Dendritic cell treated with granulocyte-macrophage colony-stimulating factor and Interleukin-4, amounts not matched to agents 40 ng/mL and 50 ng/mL, for 4 days (primary cell): ENCODE measurements around the gene TSPEAR.
"Not testable (repeated sequence)": the region's sequence is repeated elsewhere in the genome, so short reads cannot be mapped to it uniquely, and the experiment has no call there.

Experiments used
- H3K27ac Mint-ChIP-seq: one replicate; pipeline ENCODE4 v1.8.0; 2022; ENCODE audit warnings: mild to moderate bottlenecking, mixed read lengths
- H3K27me3 Mint-ChIP-seq: one replicate; pipeline ENCODE4 v1.8.0; 2022; ENCODE audit warnings: mild to moderate bottlenecking, mixed read lengths
- H3K36me3 Mint-ChIP-seq: one replicate; pipeline ENCODE4 v1.8.0; 2022; ENCODE audit warnings: low read depth, mixed read lengths
- H3K4me1 Mint-ChIP-seq: one replicate; pipeline ENCODE4 v1.8.0; 2022; ENCODE audit warnings: low read depth, mixed read lengths
- H3K4me3 Mint-ChIP-seq: one replicate; pipeline ENCODE4 v1.8.0; 2022; ENCODE audit warnings: mild to moderate bottlenecking, moderate library complexity, mixed read lengths
- H3K9me3 Mint-ChIP-seq: one replicate; pipeline ENCODE4 v1.8.0; 2022; ENCODE audit warnings: mixed read lengths
- intact Hi-C: fragments of 100-400 bp; cut with micrococcal nuclease; formaldehyde crosslinking; loops from one replicate; pipeline ENCODE4 v1.15.0; 2022

TSPEAR gene

DNA sequence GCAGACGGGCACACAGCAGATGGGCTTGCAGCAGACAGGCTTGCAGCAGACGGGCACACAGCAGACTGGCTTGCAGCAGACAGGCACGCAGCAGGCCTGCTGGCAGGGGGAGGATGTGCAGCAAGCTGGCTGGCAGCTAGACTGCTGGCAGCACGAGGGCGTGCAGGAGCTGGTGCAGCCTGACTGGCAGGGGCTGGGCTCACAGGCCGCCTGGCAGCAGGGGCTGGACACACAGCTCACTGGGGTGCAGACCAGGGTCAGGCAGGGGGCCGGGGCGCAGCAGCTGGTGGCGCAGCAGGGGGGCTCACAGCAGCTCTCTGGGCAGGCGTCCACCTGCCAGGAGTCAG lies 153.1 kb downstream of the TSPEAR start:
- H3K27ac Mint-ChIP-seq, H3K4me3 Mint-ChIP-seq, H3K4me1 Mint-ChIP-seq, intact Hi-C loops, H3K36me3 Mint-ChIP-seq: not testable (repeated sequence)
- peaks cover 19% of the 10 kb centered on the region for H3K9me3 Mint-ChIP-seq
- peaks cover 37% of the 10 kb centered on the region for H3K27me3 Mint-ChIP-seq

DNA sequence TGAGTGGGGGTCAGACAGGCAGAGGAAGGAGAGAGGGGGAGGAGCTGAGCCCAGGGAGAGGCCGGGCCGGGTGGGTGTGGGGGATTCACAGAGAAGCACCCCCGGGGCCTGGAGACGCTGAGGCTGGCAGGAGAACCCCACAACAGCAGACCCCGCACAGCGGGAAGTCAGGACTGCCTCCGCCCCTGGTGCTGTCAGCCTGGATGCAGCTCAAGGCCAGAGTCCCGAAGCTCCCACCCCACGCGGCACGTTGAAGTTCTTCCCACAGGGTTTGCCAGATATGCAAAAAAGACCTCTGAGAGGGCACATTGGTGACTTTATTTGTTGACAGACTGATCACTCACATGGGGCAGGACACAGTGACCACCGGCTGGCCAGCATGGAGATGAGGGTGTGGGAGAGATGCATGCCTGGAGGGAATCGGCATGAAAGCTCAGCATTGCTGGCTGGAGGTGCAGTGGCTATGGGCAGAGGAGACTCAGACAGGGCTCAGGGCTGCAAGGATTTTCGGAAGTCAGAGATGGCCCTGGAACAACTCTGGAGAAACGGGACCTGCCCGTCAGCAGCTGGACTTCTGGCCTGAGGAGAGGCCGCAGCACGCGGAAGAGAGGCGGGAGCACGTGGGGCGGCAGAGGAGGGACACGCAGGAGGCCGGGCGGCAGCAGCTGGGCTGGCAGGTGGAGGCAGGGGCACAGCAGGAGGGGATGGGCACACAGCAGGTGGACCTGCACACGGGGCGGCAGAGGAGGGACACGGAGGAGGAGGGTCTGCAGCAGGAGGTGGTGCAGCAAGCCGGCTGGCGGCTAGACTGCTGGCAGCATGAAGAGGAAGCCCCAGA lies 153.7 kb downstream of the TSPEAR start:
- Mint-ChIP-seq H3K9me3 (peaks cover 18% of the 10 kb centered on the region), H3K27me3 (peaks cover 40% of the 10 kb centered on the region), H3K4me3 (no peak overlapping the region), H3K36me3 (no peaks in the 10 kb centered on the region), H3K27ac (no peak overlapping the region), H3K4me1 (no peaks in the 10 kb centered on the region)
- intact Hi-C loops, result no loop called here

DNA sequence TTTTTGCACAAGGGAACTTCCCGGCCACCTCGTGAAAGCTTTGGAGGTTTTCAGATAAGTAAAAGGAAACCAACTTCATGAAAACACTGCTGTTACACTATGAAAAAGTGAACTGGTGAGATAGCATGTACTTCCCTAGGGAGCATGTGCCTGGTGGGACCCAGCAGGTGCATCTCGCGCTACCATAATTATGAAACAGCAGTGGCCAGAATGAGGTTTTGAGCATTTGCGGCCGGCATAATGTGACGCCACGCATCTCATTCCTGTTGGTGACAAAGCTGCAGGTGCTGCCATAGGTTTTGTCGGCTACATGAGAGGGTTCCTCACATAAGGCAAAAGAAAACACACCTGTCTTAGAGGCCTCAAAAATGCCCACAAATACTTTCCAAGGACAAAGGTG lies 154.5 kb downstream of the TSPEAR start:
- peaks cover 10% of the 10 kb centered on the region for H3K9me3 Mint-ChIP-seq
- H3K27ac Mint-ChIP-seq, result no peak overlapping the region
- no peak overlapping the region for H3K4me3 Mint-ChIP-seq
- intact Hi-C loops, result no loop called here
- no peaks in the 10 kb centered on the region for H3K4me1 Mint-ChIP-seq
- H3K36me3 Mint-ChIP-seq, result no peaks in the 10 kb centered on the region
- H3K27me3 Mint-ChIP-seq, result peaks cover 46% of the 10 kb centered on the region

GRCh38 chr21:44555200-44555875 lies 156.0 kb downstream of the TSPEAR start:
- H3K27ac Mint-ChIP-seq, result no peak overlapping the region
- no peak overlapping the region for H3K4me3 Mint-ChIP-seq
- H3K27me3 Mint-ChIP-seq, result peaks cover 49% of the 10 kb centered on the region
- no peaks in the 10 kb centered on the region for H3K36me3 Mint-ChIP-seq
- intact Hi-C loops, result no loop called here
- H3K4me1 Mint-ChIP-seq, result no peaks in the 10 kb centered on the region
- H3K9me3 Mint-ChIP-seq, result peaks cover 1% of the 10 kb centered on the region

GRCh38 chr21:44552681-44553080 lies 158.7 kb downstream of the TSPEAR start:
- intact Hi-C loops, result no loop called here
- Mint-ChIP-seq H3K4me3 (no peak overlapping the region), H3K36me3 (no peaks in the 10 kb centered on the region)

DNA sequence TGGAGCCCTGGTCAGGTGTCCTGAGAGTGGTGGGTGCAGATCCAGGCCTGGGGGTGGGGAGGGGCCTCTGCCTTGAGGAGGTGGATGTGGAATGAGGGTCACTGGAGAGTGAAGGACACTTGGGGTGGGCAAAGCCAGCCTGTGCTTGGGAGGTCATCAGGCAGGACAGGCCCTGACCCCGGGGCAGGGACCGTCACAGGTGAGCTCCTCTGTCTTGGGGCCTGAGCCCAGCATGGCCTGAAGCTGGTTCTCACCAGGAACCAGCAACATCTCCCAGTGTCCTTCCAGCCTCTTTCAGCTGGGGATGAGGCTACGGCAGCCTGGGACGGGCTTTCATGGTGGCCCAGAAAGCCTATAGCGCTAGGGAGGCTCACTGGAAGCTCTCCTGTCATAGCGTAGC lies 159.2 kb downstream of the TSPEAR start:
- Mint-ChIP-seq H3K4me1 (no peaks in the 10 kb centered on the region), H3K27me3 (peaks cover 58% of the 10 kb centered on the region), H3K9me3 (peaks cover 6% of the 10 kb centered on the region), H3K4me3 (no peak overlapping the region), H3K36me3 (no peaks in the 10 kb centered on the region), H3K27ac (no peak overlapping the region)
- intact Hi-C loops, result no loop called here

More at GRCh38 chr21:44552681-44553080, 158.7 kb downstream of the TSPEAR start:
- Mint-ChIP-seq H3K27me3 (peaks cover 57% of the 10 kb centered on the region), H3K9me3 (peaks cover under 1% of the 10 kb centered on the region), H3K27ac (no peak overlapping the region), H3K4me1 (no peaks in the 10 kb centered on the region)

- Mint-ChIP-seq H3K9me3 (peaks cover 13% of the 10 kb centered on the region), H3K27me3 (peaks cover 65% of the 10 kb centered on the region), H3K36me3 (no peaks in the 10 kb centered on the region), H3K4me3 (no peak within 1 kb of the TSS), H3K4me1 (no peaks in the 10 kb centered on the region), H3K27ac (no peak within 1 kb of the TSS)
- intact Hi-C loops, result no loop called here
Observed at GRCh38 chr21:44551340-44551961, 159.9 kb downstream of the TSPEAR start, which contains the start of gene KRTAP10-2. Gene KRTAP10-2 (minus strand): TSS chr21:44551505. CDS start chr21:44551458, 47 bp downstream.

GRCh38 chr21:44550807-44551206 lies 160.6 kb downstream of the TSPEAR start:
- no peak overlapping the region for H3K4me3 Mint-ChIP-seq
- intact Hi-C loops, result no loop called here
- peaks cover 64% of the 10 kb centered on the region for H3K27me3 Mint-ChIP-seq
- no peaks in the 10 kb centered on the region for H3K4me1 Mint-ChIP-seq
- no peak overlapping the region for H3K27ac Mint-ChIP-seq
- no peaks in the 10 kb centered on the region for H3K36me3 Mint-ChIP-seq
- H3K9me3 Mint-ChIP-seq, result peaks cover 15% of the 10 kb centered on the region

DNA sequence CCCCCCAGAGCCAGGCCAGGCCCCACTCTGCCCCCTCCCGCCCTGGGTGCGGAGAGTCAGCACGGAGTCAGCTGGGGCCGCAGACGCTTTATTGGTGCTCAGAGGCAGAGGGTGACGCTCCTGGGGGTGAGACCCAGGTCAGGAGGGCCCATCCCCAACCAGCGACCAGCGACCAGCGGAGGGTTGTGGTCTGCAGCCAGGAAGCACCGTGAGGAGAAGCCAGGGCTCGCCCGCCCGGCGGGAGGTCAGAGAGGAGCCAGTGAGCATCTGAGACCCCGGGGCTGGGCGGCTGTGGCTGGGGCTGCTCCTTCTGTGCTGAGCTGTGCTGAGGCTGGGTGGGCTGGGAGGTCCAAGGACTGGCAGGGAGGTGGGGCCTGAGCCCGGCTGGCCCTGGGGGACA lies 161.1 kb downstream of the TSPEAR start:
- H3K9me3 Mint-ChIP-seq, result peaks cover 15% of the 10 kb centered on the region
- H3K36me3 Mint-ChIP-seq, intact Hi-C loops, H3K27ac Mint-ChIP-seq, H3K4me3 Mint-ChIP-seq, H3K4me1 Mint-ChIP-seq: not testable (repeated sequence)
- H3K27me3 Mint-ChIP-seq, result peaks cover 63% of the 10 kb centered on the region

GRCh38 chr21:44549525-44550211 lies 161.7 kb downstream of the TSPEAR start:
- no peaks in the 10 kb centered on the region for H3K4me1 Mint-ChIP-seq
- H3K4me3 Mint-ChIP-seq, result no peak overlapping the region
- H3K36me3 Mint-ChIP-seq, result no peaks in the 10 kb centered on the region
- intact Hi-C loops, result no loop called here
- peaks cover 63% of the 10 kb centered on the region for H3K27me3 Mint-ChIP-seq
- peaks cover 15% of the 10 kb centered on the region for H3K9me3 Mint-ChIP-seq
- H3K27ac Mint-ChIP-seq, result no peak overlapping the region

GRCh38 chr21:44548922-44549321 lies 162.4 kb downstream of the TSPEAR start:
- H3K4me3 Mint-ChIP-seq, result no peak overlapping the region
- no peaks in the 10 kb centered on the region for H3K36me3 Mint-ChIP-seq
- H3K27ac Mint-ChIP-seq, result no peak overlapping the region
- intact Hi-C loops, result no loop called here
- H3K4me1 Mint-ChIP-seq, result no peaks in the 10 kb centered on the region
- peaks cover 60% of the 10 kb centered on the region for H3K27me3 Mint-ChIP-seq
- H3K9me3 Mint-ChIP-seq, result peaks cover 15% of the 10 kb centered on the region

DNA sequence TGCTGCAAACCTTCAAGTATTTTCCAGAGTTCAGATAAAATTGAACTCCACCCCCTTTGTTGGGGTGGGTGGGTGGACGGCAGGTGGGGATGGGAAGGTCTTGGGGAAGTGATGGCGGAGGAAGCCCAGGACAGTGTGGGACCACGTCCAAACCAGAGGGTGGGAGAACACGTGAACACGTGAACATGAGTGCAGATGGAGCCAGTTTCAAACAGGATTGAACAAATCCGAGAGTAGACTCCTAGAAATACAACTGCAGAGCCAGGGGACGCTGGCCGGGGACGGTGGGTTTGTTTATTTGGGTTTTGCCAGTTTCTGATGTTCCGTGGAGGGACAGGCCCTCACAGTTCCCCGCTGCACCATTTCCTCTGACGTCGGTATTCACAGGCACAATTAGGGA lies 163.0 kb downstream of the TSPEAR start:
- Mint-ChIP-seq H3K4me3 (no peak overlapping the region), H3K27me3 (peaks cover 60% of the 10 kb centered on the region), H3K4me1 (no peaks in the 10 kb centered on the region), H3K36me3 (no peaks in the 10 kb centered on the region), H3K9me3 (peaks cover 15% of the 10 kb centered on the region), H3K27ac (no peak overlapping the region)
- intact Hi-C loops, result no loop called here

- Mint-ChIP-seq H3K27ac (no peak overlapping the region), H3K9me3 (peaks cover 15% of the 10 kb centered on the region), H3K4me3 (no peak overlapping the region), H3K4me1 (no peaks in the 10 kb centered on the region), H3K27me3 (peaks cover 57% of the 10 kb centered on the region), H3K36me3 (no peaks in the 10 kb centered on the region)
- intact Hi-C loops, result no loop called here
Observed at GRCh38 chr21:44547656-44548331, 163.6 kb downstream of the TSPEAR start.
